HG02852 (cell line): ENCODE measurements around the gene SART1.

Experiments
- ATAC-seq: cut with Tn5 transposase; IDR thresholded peaks from one replicate; pipeline ENCODE4 v1.9.1; 2021; ENCODE audit warnings: mild to moderate bottlenecking, moderate library complexity; ENCODE audit not compliant: unreplicated experiment

Gene SART1

GRCh38 chr11:65961267-65962140 lies at the start of gene SART1:
SART1 (plus strand) TSS chr11:65961734; CDS start chr11:65961781, 47 bp downstream.
- ATAC-seq, result peak; percentile 85

- no peak for ATAC-seq
Observed at GRCh38 chr11:65912845-65913244, 48.7 kb upstream of the SART1 start.

- ATAC-seq, result no peak
Observed at GRCh38 chr11:65915101-65915820, 46.3 kb upstream of the SART1 start.

GRCh38 chr11:65915821-65916251 lies 45.7 kb upstream of the SART1 start:
- ATAC-seq, result no peak

GRCh38 chr11:65916391-65916790 lies 45.1 kb upstream of the SART1 start:
- ATAC-seq, result no peak

GRCh38 chr11:65917077-65917433 lies 44.5 kb upstream of the SART1 start:
- ATAC-seq, result no peak

- no peak for ATAC-seq
Observed at GRCh38 chr11:65917434-65918210, 43.9 kb upstream of the SART1 start.

- peak; percentile 48 for ATAC-seq
Observed at GRCh38 chr11:65918211-65919140, 43.1 kb upstream of the SART1 start, which contains the start of gene C11orf68. C11orf68 (minus strand) TSS chr11:65919062; CDS start chr11:65919031, 31 bp downstream.

GRCh38 chr11:65919141-65919572 lies 42.4 kb upstream of the SART1 start, which contains the start of gene DRAP1:
DRAP1 (plus strand) TSS chr11:65919426; CDS start chr11:65919502, 76 bp downstream.
- ATAC-seq, result peak; percentile 82

GRCh38 chr11:65919573-65920371 lies 41.8 kb upstream of the SART1 start:
- peak; percentile 38 for ATAC-seq

GRCh38 chr11:65920372-65920802 lies 41.1 kb upstream of the SART1 start:
- ATAC-seq, result no peak

- ATAC-seq, result no peak
Observed at GRCh38 chr11:65921033-65921555, 40.4 kb upstream of the SART1 start.

- no peak for ATAC-seq
Observed at GRCh38 chr11:65921876-65922275, 39.7 kb upstream of the SART1 start.

GRCh38 chr11:65922565-65922964 lies 39.0 kb upstream of the SART1 start:
- no peak for ATAC-seq

- no peak for ATAC-seq
Observed at GRCh38 chr11:65925397-65925796, 36.1 kb upstream of the SART1 start.

GRCh38 chr11:65927904-65928397 lies 33.6 kb upstream of the SART1 start:
- ATAC-seq, result peak; percentile 74

- no peak for ATAC-seq
Observed at GRCh38 chr11:65928667-65929066, 32.9 kb upstream of the SART1 start.

GRCh38 chr11:65931773-65932557 lies 29.6 kb upstream of the SART1 start:
- ATAC-seq, result no peak
